Camera-type eye (tissue), 1 donor: ENCODE results near the gene TBL2. TPM values are rescaled to one million over a fixed set of nuclear protein-coding genes. Genes with fewer than 3 reads are reported as not detected.

Experiments used
- total RNA-seq: library from RNA; depleted of rRNA; stranded (reverse); fragments of >200 nt; gene quantifications from one replicate; pipeline ENCODE4 v1.2.3, GENCODE V29; 2014

Gene TBL2, protein sequence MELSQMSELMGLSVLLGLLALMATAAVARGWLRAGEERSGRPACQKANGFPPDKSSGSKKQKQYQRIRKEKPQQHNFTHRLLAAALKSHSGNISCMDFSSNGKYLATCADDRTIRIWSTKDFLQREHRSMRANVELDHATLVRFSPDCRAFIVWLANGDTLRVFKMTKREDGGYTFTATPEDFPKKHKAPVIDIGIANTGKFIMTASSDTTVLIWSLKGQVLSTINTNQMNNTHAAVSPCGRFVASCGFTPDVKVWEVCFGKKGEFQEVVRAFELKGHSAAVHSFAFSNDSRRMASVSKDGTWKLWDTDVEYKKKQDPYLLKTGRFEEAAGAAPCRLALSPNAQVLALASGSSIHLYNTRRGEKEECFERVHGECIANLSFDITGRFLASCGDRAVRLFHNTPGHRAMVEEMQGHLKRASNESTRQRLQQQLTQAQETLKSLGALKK
- 49.6 TPM for total RNA-seq

GRCh38 chr7:73578342-73579128, at the start of gene TBL2:
Gene TBL2 (minus strand): TSS chr7:73578579. CDS start chr7:73578549, 30 bp downstream.

DNA sequence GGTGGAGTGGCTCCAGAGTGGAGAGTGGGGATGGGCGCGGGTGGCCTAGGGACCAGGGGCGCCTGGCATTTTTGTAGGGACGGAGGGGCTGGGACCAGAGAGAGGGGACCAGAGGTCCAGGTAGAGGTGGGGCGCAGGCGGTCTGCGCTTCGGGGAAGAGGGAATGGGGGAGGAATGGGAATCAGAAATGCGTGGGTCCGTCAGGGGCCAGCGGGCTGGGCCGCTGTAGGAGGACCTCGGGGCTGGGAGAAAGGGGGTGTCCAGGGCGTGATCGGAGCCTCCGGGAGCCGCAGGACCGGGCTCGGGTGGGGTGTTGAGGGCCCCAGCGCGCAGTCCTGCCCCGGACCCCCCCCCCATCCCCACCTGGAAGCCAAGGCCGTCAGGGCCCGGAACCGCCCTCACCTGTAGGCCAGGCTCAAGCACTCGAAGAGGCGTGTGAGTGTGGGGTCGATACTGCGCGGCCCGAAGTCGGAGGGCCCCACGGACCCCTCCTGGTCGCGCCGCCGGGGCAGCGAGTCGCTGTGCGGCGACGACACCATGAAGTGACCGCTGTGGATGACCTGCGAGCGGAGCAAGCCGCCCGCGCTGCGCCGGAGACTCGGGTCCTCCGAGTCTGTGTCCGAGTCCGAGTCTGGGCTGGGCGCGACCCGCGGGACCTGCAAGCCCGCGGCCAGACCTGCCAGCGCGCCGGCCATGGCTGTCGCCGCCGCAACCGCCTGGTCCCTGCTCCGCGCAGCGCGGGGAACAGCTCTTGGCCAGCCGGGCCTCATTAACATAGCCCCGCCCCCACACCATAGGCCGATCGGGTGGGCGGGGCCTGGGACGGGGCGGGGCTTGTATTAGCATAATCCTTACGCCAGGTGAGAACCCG, 45.7 kb upstream of the TBL2 start, which contains the start of gene MLXIPL:
MLXIPL (minus strand) TSS at position 725 of the 871 bp plus-strand sequence; CDS start at position 695, 30 bp downstream.

GRCh38 chr7:73557397-73558257, 20.8 kb downstream of the TBL2 start, which contains the start of gene BCL7B:
Gene BCL7B (minus strand): TSS chr7:73557690. CDS start chr7:73557578, 112 bp downstream.

DNA sequence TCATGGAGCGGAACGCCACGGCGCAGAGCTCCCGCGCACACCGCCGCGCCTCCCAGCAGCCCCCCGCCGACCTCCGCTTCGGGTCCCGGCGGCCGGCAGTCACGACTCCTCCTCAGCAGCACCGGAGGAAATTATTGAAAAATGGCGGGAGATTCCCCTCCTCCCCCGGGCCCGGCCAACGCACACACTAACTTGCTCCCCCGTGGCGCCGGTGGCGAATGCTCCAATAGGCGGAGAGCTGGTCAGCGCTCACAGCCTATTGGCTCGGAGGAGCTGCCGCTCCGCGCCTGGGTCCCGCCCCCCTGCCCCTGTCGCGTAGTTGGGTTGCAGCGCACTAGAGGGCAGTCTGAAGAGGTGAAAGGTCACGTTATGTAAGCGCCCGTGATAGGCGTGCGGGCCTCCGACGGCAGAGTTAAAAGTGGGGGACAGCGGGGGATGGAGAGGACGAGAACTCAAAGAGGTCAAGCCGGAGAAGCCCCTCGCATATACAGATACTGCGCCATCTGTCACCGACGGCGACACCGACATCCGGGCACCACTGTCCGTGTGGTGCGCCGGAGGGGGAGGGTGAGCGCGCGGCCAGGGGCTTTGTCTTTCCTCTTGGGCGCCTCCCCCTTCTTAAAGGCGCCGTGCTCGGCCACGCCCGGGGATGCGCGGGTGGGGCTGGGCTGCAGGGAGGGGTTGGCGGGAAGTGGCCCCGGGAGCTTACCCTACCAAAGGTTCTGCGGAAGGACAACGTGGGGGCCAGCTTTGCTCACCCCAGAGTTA, 56.1 kb downstream of the TBL2 start, which contains the start of gene BAZ1B:
BAZ1B (minus strand) TSS at position 189 of the 768 bp plus-strand sequence. CDS start 360 bp downstream, outside the sequence.

Other genes with a start within 250 kb of the TBL2 start
- gene FZD9, start 144.8 kb downstream of the TBL2 start, total RNA-seq = 4.2 TPM
- 90.4 TPM for gene BAZ1B, start 56.3 kb downstream of the TBL2 start, total RNA-seq
- gene BCL7B, start 20.9 kb downstream of the TBL2 start, total RNA-seq = 15.7 TPM
- 0.82 TPM for gene MLXIPL, start 45.9 kb upstream of the TBL2 start, total RNA-seq
- 14.6 TPM for gene VPS37D, start 89.3 kb upstream of the TBL2 start, total RNA-seq
- 4.2 TPM for gene DNAJC30, start 104.9 kb upstream of the TBL2 start, total RNA-seq
- gene BUD23, start 105.0 kb upstream of the TBL2 start, total RNA-seq = 36.2 TPM
- gene STX1A, start 141.1 kb upstream of the TBL2 start, total RNA-seq = 22.0 TPM
- gene ABHD11, start 160.2 kb upstream of the TBL2 start, total RNA-seq = 17.5 TPM
- 6.0 TPM for gene CLDN3, start 191.7 kb upstream of the TBL2 start, total RNA-seq